SU-DHL-6 (cell line): Measurements from ENCODE around the gene HES4.

Source experiments
- EZH2phosphoT487 ChIP-seq: fragments of 200-600 bp; sonication (generic), shearing (Covaris generic); conservative IDR thresholded peaks from 2 replicates; pipeline ENCODE4 v1.6.1; 2018; ENCODE audit warnings: mild to moderate bottlenecking, antibody characterized with exemption, low read length, moderate library complexity, mixed read lengths
- TF ChIP-seq, protein P1 (sequence below): fragments of 200-600 bp; sonication (generic); IDR thresholded peaks from one replicate; pipeline ENCODE4 v1.5.1; 2017; ENCODE audit warnings: antibody characterized with exemption, mild to moderate bottlenecking, low read length, moderate library complexity; ENCODE audit not compliant: insufficient read depth, poor library complexity, severe bottlenecking

- TF ChIP-seq, protein P1, sequence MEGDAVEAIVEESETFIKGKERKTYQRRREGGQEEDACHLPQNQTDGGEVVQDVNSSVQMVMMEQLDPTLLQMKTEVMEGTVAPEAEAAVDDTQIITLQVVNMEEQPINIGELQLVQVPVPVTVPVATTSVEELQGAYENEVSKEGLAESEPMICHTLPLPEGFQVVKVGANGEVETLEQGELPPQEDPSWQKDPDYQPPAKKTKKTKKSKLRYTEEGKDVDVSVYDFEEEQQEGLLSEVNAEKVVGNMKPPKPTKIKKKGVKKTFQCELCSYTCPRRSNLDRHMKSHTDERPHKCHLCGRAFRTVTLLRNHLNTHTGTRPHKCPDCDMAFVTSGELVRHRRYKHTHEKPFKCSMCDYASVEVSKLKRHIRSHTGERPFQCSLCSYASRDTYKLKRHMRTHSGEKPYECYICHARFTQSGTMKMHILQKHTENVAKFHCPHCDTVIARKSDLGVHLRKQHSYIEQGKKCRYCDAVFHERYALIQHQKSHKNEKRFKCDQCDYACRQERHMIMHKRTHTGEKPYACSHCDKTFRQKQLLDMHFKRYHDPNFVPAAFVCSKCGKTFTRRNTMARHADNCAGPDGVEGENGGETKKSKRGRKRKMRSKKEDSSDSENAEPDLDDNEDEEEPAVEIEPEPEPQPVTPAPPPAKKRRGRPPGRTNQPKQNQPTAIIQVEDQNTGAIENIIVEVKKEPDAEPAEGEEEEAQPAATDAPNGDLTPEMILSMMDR: no peak
- TF ChIP-seq EZH2phosphoT487: no peak
Observed at GRCh38 chr1:966704-967300, 33.1 kb downstream of the HES4 start.
